OCI-LY1 (cell line): ENCODE data around the gene CRX.

Experiments
- H2AFZ ChIP-seq: fragments of 200-600 bp; sonication (generic), shearing (Covaris generic); 2 replicates; pipeline ENCODE4 v1.6.0; 2014; ENCODE audit warnings: antibody characterized with exemption, mild to moderate bottlenecking, low read length
- H3F3A ChIP-seq: fragments of 200-600 bp; sonication (generic), shearing (Covaris generic); 2 replicates; pipeline ENCODE4 v1.6.0; 2014; ENCODE audit warnings: mild to moderate bottlenecking, antibody characterized with exemption, low read length, moderate library complexity; ENCODE audit not compliant: insufficient read depth
- H3K27ac ChIP-seq: fragments of 200-600 bp; sonication (generic); 2 replicates; pipeline ENCODE4 v1.5.1; 2014; ENCODE audit warnings: low read length, mixed run types, mild to moderate bottlenecking, low read depth; ENCODE audit not compliant: poor library complexity, severe bottlenecking
- H3K27me3 ChIP-seq: fragments of 200-600 bp; sonication (generic); 2 replicates; pipeline ENCODE4 v1.6.0; 2014; ENCODE audit warnings: antibody characterized with exemption, mild to moderate bottlenecking, low read length, moderate library complexity; ENCODE audit not compliant: insufficient read depth
- H3K36me3 ChIP-seq: fragments of 200-600 bp; sonication (generic); 2 replicates; pipeline ENCODE4 v1.6.1; 2014; ENCODE audit warnings: mild to moderate bottlenecking, antibody characterized with exemption, low read length, moderate library complexity, mixed read lengths; ENCODE audit not compliant: insufficient read depth
- H3K4me1 ChIP-seq: fragments of 200-600 bp; sonication (generic); 2 replicates; pipeline ENCODE4 v1.5.1; 2014; ENCODE audit warnings: mild to moderate bottlenecking, low read length, moderate library complexity; ENCODE audit not compliant: insufficient read depth, severe bottlenecking
- H3K4me2 ChIP-seq: fragments of 200-600 bp; sonication (generic), shearing (Covaris generic); 2 replicates; pipeline ENCODE4 v1.6.1; 2014; ENCODE audit warnings: low read length
- H3K4me3 ChIP-seq: fragments of 200-600 bp; sonication (generic); 2 replicates; pipeline ENCODE4 v1.5.1; 2014; ENCODE audit warnings: low read length, low read depth, mild to moderate bottlenecking, mixed read lengths; ENCODE audit not compliant: poor library complexity, severe bottlenecking
- H3K79me2 ChIP-seq: fragments of 200-600 bp; shearing (Covaris generic); 2 replicates; pipeline ENCODE4 v1.6.1; 2016; ENCODE audit warnings: mixed run types, low read length, mixed read lengths; ENCODE audit not compliant: insufficient read depth
- H3K9ac ChIP-seq: fragments of 200-600 bp; sonication (generic), shearing (Covaris generic); 2 replicates; pipeline ENCODE4 v1.6.1; 2014; ENCODE audit warnings: mild to moderate bottlenecking, low read length, mixed read lengths
- H3K9me2 ChIP-seq: fragments of 200-600 bp; sonication (generic), shearing (Covaris generic); 2 replicates; pipeline ENCODE4 v1.6.1; 2014; ENCODE audit warnings: low read depth, mild to moderate bottlenecking, low read length, mixed read lengths
- H3K9me3 ChIP-seq: fragments of 200-600 bp; shearing (Covaris generic); 2 replicates; pipeline ENCODE4 v1.6.1; 2014; ENCODE audit warnings: low read length, mixed read lengths
- H4K20me1 ChIP-seq: fragments of 200-600 bp; sonication (generic), shearing (Covaris generic); 2 replicates; pipeline ENCODE4 v1.6.0; 2016; ENCODE audit warnings: mild to moderate bottlenecking, low read length; ENCODE audit not compliant: insufficient read depth
- EZH2 ChIP-seq: fragments of 200-600 bp; sonication (generic), shearing (Covaris generic); IDR thresholded peaks from 2 replicates; pipeline ENCODE4 v1.8.0; 2017; ENCODE audit warnings: borderline replicate concordance, mixed run types, mild to moderate bottlenecking, antibody characterized with exemption, low read length, moderate library complexity, mixed read lengths
- TF ChIP-seq, protein P1 (sequence below): fragments of 200-600 bp; sonication (generic), shearing (Covaris generic); IDR thresholded peaks from 2 replicates; pipeline ENCODE4 v1.5.1; 2017; ENCODE audit warnings: mild to moderate bottlenecking, antibody characterized with exemption, low read length, moderate library complexity, mixed read lengths

Gene CRX

DNA sequence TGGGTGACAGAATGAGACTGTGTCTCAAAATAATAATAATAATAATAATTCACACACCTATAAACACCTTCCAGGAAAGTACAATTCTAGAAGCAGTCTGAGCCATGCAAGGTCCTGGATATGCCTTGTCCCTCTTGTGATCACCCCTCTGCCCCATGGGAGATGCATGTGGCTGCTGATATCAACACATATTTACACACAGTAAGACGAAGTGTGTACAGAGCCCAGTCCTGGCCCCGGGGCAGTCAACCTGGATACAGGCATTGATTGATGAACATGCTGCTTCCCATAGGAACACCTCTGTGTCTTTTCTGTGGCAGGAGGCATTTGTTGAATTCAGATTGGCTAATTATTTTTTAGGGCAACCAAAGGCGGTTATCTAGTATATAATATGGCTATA lies 61.2 kb downstream of the CRX start:
- no peaks in the 10 kb centered on the region for H3K9me3 ChIP-seq
- H3K27ac ChIP-seq = no peak overlapping the region
- H3K4me3 ChIP-seq = no peak overlapping the region
- H3K9me2 ChIP-seq = no peaks in the 10 kb centered on the region
- no peaks in the 10 kb centered on the region for H4K20me1 ChIP-seq
- H3K36me3 ChIP-seq = no peaks in the 10 kb centered on the region
- no peaks in the 10 kb centered on the region for H3K27me3 ChIP-seq
- TF ChIP-seq, protein P1, sequence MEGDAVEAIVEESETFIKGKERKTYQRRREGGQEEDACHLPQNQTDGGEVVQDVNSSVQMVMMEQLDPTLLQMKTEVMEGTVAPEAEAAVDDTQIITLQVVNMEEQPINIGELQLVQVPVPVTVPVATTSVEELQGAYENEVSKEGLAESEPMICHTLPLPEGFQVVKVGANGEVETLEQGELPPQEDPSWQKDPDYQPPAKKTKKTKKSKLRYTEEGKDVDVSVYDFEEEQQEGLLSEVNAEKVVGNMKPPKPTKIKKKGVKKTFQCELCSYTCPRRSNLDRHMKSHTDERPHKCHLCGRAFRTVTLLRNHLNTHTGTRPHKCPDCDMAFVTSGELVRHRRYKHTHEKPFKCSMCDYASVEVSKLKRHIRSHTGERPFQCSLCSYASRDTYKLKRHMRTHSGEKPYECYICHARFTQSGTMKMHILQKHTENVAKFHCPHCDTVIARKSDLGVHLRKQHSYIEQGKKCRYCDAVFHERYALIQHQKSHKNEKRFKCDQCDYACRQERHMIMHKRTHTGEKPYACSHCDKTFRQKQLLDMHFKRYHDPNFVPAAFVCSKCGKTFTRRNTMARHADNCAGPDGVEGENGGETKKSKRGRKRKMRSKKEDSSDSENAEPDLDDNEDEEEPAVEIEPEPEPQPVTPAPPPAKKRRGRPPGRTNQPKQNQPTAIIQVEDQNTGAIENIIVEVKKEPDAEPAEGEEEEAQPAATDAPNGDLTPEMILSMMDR = no peak
- no peak overlapping the region for H3K4me2 ChIP-seq
- no peaks in the 10 kb centered on the region for H3F3A ChIP-seq
- H2AFZ ChIP-seq = no peak overlapping the region
- H3K9ac ChIP-seq = no peak overlapping the region
- H3K4me1 ChIP-seq = no peaks in the 10 kb centered on the region
- H3K79me2 ChIP-seq = no peaks in the 10 kb centered on the region

DNA sequence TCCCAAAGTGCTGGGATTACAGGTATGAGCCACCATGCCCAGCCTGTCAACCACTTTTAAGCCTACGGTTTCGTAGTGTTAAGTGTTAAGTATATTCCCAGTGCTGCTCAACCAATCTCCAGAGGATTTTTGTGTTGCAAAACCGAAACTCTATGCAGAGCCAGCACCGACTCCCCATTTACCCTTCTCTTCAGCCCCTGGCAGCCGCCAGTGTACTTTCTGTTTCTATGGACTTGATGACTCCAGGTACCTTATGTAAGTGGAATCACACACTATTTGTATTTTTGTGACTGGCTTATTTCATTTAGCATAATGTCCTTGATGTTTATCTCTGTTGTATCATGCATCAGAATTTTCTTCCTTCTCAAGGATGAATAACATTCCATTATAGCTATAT lies 63.3 kb downstream of the CRX start:
- no peaks in the 10 kb centered on the region for H3K27me3 ChIP-seq
- TF ChIP-seq, protein P1 = no peak
- no peak for TF ChIP-seq EZH2
- H4K20me1 ChIP-seq = no peaks in the 10 kb centered on the region
- H3K9me2 ChIP-seq = no peaks in the 10 kb centered on the region
- no peaks in the 10 kb centered on the region for H3K4me1 ChIP-seq
- H3K9ac ChIP-seq = no peak overlapping the region
- H3K4me2 ChIP-seq = no peak overlapping the region
- H2AFZ ChIP-seq = no peak overlapping the region
- H3K36me3 ChIP-seq = no peaks in the 10 kb centered on the region
- no peaks in the 10 kb centered on the region for H3K79me2 ChIP-seq
- H3F3A ChIP-seq = no peaks in the 10 kb centered on the region
- H3K9me3 ChIP-seq = no peaks in the 10 kb centered on the region
- H3K27ac ChIP-seq = no peak overlapping the region
- H3K4me3 ChIP-seq = no peak overlapping the region

DNA sequence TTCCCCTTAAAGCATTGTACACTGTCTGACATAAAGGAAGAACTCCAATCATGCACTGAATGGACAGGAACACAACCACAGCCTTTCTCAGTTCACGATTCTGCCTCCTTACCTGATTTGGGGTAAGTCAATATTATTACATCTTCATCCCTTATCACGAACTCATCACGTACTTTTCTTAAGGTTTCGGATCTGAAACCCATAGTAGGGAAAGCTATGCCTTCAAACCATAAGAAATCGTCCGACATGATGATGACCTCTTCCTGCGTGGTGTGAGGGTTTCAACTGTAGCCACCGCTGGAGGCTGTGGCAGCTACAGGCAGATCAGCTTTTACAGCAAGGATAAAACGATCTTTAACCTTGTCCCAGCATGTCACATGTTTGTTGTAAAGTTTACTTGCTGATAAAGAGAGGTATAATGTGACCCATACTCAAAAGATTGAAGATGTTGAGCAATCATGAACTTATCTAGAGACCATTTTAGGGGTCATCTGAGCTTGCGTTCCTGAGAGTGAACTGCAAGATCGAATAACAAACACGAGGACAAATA lies 64.3 kb downstream of the CRX start, which contains the start of gene SULT2A1:
Gene SULT2A1, minus strand, starts transcription at position 306 of the 550 bp plus-strand sequence. Its CDS starts 58 bp downstream, at position 248.
- Histone ChIP-seq H3K4me3 (no peak within 1 kb of the TSS), H3K9ac (no peak within 1 kb of the TSS), H3K4me2 (no peak within 1 kb of the TSS), H4K20me1 (no peaks in the 10 kb centered on the region), H3K9me3 (no peaks in the 10 kb centered on the region), H3K79me2 (no peaks in the 10 kb centered on the region), H3K36me3 (no peaks in the 10 kb centered on the region), H2AFZ (no peak within 1 kb of the TSS), H3K27ac (no peak within 1 kb of the TSS), H3K27me3 (no peaks in the 10 kb centered on the region), H3K4me1 (no peaks in the 10 kb centered on the region), H3K9me2 (no peaks in the 10 kb centered on the region), H3F3A (no peaks in the 10 kb centered on the region)
- TF ChIP-seq EZH2 = no peak
- TF ChIP-seq, protein P1 = no peak
